GM19238 (cell line): ENCODE results near the gene NDUFB6.
"Not testable (repeated sequence)": the region's sequence is repeated elsewhere in the genome, so short reads cannot be mapped to it uniquely, and the experiment has no call there.

Source experiments
- DNase-seq: peaks from one replicate; pipeline ENCODE4 v3.0.0; 2011; ENCODE audit warnings: low spot score; ENCODE audit not compliant: insufficient read length

NDUFB6 gene

DNA sequence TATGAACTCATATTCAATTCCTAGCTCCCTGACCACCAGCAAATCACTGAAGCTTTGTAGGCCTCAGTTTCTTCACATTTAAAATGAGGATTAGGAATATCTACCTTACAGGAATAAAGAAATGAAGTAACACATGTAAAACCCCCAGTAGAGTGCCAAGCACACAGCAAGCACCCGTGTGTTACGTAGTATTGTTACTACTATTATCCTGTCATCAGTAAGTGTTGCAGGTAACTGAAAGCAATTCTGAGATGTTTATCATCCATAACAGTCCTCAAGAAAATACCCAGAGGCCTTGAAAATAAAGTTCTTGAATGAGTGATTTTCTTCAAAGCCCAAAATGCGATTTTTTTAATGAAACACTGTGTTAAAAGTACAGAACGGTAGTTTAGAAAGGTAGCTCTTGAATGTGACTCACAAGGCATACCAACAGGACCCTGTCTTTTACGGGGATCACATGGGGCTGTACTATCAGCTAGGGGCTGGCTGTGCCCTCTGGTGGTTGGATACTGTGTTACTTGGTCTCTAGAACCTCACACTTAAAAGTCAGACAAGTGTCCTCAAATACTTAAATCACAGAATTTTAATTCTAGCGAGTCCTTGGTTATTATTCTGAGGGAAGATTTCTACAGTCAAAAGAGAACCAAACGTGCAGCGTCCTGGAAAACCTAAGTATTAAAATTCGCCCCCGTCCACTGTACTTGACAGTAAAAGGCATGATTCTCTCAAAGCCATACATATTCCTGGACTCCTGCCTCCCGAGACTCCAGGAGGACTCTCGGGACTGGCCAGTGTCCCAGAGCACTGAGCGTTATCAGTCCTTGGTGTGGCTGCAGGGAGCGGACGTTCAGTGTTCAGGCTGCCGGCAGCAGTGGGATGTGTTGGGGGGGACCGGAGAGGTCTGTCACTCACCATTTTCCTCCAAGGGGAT lies 725 bp downstream of the NDUFB6 start:
- DNase-seq, result peak; percentile 64

DNA sequence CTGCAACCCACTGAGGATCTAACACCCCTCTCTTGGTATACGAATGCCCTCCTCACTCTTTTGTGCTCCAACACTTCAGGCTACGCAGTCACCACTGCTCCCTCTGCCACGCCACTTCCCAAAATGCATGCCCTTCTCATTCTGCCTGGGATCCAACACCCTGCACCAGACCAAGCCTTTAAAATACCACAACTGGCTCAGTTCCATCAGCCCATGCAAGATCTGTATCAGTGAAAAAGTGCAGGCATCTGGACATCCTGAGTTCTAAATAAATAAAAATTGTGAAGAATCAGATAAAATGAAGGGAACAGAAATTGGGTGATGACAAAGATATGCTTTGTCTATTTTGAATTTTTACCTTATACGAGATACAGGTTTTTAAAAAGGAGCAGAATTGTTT lies 2.7 kb downstream of the NDUFB6 start:
- no peak for DNase-seq

DNA sequence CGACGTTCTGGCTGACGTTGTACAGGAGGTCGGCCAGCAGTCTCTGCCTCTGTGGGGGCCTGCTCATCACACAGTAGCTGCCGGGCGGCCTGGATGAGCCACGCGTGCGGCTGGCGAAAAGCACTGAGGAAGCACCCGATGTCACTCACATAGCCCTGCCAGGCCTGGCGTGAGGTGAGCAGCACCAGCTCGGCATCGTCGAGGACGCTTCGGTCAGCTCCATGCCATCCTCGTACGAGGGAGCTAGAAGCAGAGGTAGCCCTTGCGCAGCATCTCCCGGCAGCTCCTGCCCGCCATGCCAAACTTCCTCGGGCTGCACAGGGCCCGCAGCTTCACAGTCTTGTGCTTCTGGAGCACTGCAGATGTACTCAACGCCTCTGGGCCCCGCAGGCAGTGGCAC lies 6.2 kb downstream of the NDUFB6 start:
- DNase-seq, result no peak

DNA sequence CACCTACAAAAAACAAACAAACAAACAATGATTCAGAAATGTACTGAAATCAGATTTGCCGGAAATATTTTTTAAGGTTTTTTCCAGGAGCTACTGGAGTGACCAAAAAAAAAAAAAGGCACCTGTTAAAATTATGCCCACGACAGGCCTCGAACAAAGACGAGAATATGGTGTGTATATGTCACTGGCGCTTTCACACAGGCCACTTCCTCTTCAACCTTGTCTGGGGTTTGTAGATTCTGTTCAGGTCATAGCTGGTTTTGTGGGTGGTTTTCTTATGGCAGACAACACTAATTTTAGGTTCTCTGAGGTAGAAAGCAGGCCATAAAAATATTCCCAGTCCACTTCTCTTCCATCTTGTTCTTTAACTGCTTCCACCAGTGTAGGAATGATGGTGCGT lies 7.0 kb downstream of the NDUFB6 start:
- DNase-seq, result no peak

DNA sequence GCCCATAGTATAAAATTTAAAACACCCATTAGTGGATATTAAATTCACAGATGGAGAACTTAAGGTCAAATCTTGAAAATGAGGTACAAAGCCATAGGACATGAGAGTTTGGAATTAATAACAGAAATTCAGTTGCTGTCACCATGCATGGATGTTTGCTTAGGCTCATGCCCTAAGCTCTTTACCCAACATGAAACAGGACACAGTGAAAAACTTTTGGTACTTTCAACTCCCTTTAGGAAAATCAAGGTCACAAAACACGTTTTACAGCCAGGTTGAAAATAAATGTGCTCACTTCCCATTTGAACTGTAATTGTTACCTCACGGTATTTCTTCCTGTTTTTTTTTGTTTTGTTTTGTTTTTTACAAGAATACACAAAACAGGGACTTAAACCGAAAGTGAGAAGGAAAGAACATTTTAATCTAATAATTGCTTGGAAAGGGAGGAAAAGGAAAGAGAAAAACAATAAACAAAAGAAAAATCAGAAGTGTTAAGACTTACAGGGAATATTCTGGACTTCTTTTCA lies 14.5 kb downstream of the NDUFB6 start:
- no peak for DNase-seq

DNA sequence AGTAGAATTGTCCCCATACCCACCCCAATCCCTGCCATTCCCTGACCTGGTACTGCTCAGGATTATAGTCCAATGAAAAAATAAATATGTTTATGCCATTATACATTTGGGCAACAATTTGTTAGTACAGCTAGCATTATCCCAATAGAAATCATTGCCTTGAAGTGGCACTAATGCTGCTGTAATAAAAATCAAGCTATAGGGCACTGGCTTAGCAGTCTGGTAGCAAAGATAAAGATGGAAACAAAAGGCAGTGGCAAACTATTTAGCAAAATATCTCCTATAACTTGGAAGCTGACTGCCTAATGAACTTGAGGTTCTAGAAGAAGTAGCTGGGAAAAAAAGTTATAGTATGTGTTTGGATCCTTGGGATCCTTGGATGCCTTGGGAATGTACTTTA lies 18.4 kb downstream of the NDUFB6 start:
- no peak for DNase-seq

DNA sequence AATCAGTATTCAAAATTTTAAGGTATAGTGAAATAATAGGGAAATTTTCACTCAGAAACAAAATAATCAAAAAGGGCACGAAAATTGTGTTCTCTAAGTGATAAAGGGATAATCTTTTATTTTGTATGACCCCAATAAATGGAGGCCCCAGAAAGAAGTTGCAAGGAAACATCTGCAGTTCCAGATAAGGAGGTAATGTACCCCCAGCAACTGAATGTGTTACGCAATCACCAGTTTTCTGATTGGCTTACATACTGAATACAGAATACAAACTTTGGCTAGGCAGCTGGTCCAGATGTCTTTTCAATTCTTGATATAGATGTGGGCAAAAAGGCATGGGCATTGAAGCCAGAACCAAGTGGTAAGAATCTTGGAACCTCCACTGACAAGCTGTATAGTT lies 18.9 kb downstream of the NDUFB6 start:
- DNase-seq, result no peak

DNA sequence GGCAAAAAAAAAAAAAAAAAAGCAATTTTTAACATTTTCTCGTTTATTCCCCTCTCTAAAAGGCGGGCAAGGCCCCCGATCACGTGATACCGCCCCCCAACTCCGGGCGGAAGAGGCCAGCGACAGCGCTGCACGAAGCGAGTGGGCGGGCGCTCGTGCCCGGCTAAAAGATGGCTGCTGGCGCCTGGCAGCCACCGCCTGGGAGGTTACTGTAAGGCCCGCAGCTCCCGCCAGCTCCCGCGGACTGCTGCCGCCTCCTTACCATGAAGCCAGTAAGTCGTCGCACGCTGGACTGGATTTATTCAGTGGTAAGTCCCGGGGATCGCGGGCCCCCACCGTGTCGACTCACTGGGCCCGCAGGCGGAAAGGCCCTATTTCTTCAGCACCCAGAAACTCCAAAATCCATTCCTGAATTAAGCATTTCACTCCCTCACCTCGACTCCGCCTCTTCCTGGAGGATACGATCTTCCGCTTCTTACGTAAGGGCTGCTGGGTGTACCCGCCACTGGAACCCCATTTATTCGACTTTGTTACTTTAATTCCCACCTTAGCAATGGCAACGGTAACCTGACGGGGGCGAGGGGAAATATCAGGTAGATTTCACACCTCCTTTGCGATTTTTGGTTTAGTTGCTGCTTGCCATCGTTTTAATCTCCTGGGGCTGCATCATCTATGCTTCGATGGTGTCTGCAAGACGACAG lies 20.6 kb downstream of the NDUFB6 start, which contains the start of the genes SMIM27 and TOPORS:
Gene SMIM27, plus strand, starts transcription at position 156 of the 701 bp plus-strand sequence. Its CDS starts 108 bp downstream, at position 264.
Gene TOPORS, minus strand, starts transcription at position 415 of the 701 bp plus-strand sequence. Its CDS starts 150 bp downstream, at position 265.
- peak; percentile 76 for DNase-seq

DNA sequence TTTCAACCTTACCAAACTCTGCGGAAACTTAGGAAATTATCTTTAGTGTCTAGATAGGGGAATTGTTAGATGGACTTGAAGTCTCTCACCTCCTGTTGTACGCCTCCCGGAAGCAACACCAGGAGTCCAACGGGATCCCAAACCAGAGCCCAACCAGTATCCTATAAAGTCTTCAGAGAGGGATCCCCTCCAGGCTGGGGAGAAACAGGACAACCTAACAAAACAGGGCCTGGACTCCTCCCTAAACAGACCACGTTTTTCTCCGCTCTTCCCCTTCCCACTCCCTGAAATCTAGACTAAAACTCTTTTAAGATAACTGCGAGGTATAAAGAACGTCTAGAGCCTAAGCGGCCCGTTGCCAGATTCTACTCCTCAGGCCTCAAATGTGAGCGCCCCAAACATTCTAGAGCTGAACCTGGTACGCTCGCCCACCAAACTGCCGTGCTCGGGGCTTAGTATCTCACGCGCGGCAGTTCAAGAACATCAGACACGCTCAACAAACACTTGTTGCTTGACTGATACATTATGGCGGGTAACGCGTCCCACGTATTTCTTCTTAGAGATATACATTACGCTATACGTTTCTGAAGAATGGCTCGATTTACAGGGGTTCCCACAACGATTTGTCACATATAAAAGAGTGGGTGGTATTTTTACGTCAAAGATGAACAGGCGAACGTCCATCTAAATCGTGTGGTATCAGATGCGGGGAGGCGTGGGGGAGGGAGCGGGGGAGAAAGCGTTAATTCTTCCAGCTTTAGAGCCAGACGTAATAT lies 21.5 kb downstream of the NDUFB6 start:
- peak; percentile 4 for DNase-seq

DNA sequence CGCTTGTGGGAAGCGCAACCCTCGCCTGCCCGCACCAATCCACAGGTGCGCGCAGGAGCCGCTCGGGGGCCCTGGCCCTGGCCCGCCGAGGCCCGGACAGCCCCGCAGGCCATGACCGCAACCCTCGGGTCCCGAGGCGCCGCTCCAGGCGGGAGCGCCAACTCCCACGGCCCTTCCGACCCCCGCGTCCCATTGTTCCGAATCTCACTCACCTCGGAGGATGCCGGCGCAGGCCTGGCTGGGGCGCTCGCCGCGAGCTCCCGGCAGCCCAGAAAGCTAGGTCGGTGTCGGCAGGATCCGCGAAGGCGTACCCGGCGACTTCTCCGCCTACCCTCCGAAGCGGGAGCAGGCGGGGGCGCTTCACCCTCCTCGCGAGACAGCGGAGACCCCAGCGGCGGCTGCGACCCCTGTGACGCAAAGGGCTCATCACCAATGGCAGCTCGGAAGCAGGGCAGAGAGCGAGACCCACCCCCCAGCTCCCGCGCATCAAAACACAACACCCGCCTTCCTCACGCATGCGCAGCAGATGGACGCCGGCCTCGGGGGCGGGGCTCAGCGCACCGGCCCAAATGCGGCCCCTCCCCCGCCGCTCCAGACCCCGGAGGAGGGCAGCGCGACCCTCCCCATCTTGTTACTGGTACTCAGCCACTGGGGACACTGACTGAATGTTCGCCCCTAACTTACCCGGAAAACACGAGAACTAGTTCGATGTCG lies 22.2 kb downstream of the NDUFB6 start:
- peak; percentile 91 for DNase-seq

DNA sequence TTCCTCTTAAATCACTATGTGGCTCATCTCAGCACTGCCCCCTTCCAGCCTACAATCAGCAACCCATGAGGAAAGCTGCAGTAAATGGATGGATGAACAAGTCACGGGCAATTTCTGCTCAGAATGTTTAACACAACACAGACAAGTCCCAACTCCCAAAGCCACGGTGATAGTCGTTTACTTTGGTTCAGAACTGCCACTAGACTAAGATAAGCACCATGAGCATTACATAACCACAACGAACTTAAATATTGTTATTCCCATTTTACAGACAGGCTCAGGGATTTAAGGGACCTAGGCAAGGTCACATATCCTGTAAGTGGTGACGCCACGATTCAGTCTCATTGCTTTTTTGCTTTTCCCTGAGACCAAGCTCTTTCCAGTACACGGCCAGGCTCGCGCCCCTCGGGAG lies 22.8 kb downstream of the NDUFB6 start:
- no peak for DNase-seq

DNA sequence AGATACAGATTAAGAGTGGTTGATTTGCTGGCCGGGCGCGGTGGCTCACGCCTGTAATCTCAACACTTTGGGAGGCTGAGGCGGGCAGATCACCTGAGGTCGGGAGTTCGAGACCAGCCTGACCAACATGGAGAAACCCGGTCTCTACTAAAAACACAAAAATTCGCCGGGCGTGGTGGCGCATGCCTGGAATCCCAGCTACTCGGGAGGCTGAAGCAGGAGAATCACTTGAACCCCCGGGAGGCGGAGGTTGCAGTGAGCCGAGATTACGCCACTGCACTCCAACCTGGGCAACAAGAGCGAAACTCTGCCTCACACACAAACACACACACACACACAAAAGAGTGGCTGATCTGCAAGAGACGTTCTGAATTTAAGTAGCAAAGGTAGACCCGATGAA lies 24.7 kb downstream of the NDUFB6 start:
- DNase-seq, result not testable (repeated sequence)

DNA sequence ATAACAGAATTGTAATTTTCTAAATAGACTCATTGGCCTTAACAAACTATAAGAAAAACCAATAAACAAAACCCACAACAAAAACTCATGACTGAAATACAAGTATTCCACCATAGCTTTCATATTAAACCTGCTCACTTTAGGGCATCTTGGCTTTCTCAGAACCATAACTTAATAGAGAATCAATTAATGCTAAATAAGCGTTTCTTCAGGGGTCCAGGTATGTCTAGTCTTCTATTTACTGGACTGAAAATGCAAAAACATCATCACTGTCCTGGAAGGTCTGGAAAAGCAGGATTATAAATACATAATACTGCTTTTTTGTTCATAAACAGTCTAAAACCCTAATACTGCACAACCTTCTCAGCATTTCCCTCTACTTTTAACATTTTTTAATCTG lies 27.1 kb downstream of the NDUFB6 start:
- no peak for DNase-seq

DNA sequence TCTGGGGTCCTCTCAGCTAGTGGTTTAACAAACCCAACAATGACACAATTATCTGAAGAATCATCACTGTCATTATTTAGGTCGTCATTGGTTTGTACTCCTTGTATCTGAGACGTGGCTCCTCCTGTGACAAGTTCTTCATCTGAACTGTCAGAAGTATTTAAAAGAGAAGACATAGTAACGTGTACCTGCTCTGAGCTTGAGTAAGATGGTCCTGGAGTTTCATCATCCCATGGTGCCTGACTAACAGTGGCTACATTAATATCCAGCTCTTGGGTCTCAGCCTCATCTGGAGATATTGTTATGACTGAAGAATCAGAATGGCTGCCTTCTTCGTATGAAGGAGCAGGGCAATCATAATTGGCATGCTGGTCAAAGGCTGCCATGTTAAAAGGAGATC lies 29.9 kb downstream of the NDUFB6 start:
- DNase-seq, result no peak

DNA sequence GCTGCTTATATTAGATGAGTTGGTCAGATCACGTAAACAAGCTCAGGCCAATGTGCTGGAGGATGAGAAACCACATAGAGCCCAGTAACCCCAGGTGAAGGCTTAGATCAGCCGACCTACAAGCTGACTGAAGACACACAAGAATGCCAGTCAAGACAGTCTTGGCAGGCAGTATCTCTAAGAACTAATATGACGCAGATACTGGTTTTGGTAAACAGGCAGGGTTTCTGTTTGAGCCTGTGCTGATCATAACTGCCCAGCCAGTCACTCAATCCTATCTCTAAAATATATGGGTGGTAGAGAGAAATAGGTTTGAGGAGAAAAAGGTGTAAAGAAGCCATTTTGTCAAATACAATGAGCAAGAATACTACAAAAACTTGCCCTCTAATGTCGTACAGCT lies 39.1 kb downstream of the NDUFB6 start:
- no peak for DNase-seq

DNA sequence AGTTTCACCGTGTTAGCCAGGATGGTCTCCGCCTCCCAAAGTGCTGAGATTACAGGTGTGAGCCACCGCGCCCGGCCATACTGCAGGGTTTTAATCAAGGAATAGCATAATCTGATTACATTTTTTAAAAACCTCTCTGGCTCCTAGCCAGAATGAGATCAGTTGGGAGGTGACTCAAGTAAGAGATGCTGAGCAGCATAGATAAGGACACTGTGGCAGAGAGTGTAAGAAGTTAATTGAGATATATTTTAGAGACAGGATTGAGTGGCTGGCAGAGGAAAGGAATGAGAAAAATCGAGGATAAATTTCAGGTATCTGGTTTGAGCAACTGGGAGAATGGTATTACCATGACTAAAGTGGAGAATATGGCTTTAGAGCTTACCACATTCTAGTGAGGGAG lies 39.6 kb downstream of the NDUFB6 start:
- no peak for DNase-seq

DNA sequence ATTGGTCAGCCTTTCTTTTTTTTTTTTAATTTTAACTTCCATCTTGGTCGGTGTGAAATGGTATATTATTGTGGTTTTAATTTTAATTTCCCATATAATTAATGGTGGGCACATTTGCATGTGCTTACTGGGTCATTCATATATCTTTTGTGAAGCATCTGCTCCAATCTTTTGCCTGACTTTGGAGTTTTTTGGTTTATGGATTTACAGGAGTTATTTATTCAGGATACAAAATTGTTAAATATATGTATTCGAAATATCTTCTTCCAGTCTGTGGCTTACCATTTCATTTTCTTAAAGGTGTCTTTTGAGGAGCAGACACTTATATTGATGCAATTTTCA lies 46.3 kb downstream of the NDUFB6 start:
- no peak for DNase-seq

DNA sequence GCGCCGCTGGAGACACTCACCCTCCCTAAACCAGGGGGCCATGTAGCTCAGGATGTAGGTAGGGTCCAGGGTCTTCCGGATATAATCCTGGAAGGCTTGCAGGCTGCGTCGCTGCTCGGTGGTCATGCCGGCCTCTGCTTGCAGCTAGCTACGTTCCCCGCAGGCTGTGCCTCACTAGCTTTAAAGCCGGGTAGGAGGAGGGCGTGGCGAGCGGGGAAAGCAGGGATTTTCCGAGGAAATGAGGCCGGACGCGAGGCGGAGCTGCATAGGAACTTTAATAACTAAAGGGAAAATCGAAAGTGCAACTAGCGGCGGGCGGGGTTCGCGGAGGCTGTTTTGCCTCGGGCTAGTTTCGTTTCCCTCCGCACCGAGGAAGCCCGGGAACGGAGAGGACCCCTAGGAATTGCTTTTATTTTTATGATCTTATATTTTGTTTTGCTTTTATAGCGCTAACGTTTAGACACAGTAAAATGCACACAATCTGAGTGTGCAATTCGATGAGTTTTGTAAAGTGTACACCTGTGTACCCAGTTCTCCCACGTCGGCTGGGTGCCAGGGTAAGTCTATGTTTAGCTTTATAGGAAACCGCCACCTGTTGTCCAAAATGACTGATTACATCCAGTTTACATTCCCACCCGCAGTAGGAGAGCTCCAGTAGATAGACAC lies 46.8 kb downstream of the NDUFB6 start, which contains the start of gene RIGI:
Gene RIGI, minus strand, starts transcription at position 156 of the 666 bp plus-strand sequence. Its CDS starts 30 bp downstream, at position 126.
- DNase-seq, result peak; percentile 17

DNA sequence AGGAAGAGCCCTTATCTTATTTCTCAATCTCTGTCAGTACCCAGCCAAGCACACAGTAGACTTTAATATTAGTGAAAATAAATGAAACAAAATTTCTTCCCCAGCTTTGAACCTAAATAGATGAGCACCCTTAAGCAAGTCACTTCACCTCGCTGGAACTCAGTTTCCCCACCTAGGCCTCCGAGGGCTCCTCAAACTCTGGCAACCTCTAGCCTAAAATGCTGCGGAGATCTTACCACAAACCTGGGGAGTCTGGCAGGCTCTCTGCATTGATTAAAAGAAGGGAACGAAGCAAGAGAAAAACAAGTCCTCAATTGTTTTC lies 47.3 kb downstream of the NDUFB6 start:
- no peak for DNase-seq
